A549 (cell line): ENCODE data around the gene RPAIN. TPM values are rescaled to one million over a fixed set of nuclear protein-coding genes. Genes with fewer than 3 reads are reported as not detected.

Source experiments
- ATAC-seq, 2 experiments: fragments of 200-7000 bp in 1 of 2; fragments of >200 bp in 1 of 2; cut with Nextera tagmentation in 1 of 2; cut with Tn5 transposase in 1 of 2; 3 replicates each; pipeline versions ENCODE4 v1.8.0 to v1.9.1; 2018 to 2020; ENCODE audit warnings: mild to moderate bottlenecking in 1 of 2, moderate library complexity in 1 of 2
- CTCF ChIA-PET: fragments of 300-600 bp; sonication (Branson Sonifier 250); formaldehyde crosslinking; extraction: SDS; loops from one replicate; lab custom pipeline; 2021; ENCODE audit warnings: antibody characterized with exemption, inconsistent platforms; lab: Yijun Ruan, JAX
- POLR2A ChIA-PET: fragments of 350-600 bp; formaldehyde crosslinking; extraction: SDS; loops from one replicate; lab custom pipeline; 2021; ENCODE audit warnings: antibody characterized with exemption, inconsistent platforms; lab: Yijun Ruan, JAX
- DNase-seq, 2 experiments: peaks; one replicate each; pipeline versions ENCODE4 v3.0.0 to v3.0.0-alpha.2; 2011 to 2016; ENCODE audit warnings: low read depth in 1 of 2, low spot score in 1 of 2
- FAIRE-seq: peaks from 2 replicates; lab custom pipeline; 2011; peaks lifted over from hg19 to GRCh38; lab: Jason Lieb, UNC
- H3K27ac ChIP-seq, 2 experiments: fragments of >200 bp; sonication (Bioruptor Twin); formaldehyde crosslinking; 3 replicates each; pipeline ENCODE4 v1.5.1; 2016 to 2017
- H3K4me1 ChIP-seq: fragments of >200 bp; sonication (Bioruptor Twin); formaldehyde crosslinking; 3 replicates; pipeline ENCODE4 v1.6.1; 2016
- H3K4me2 ChIP-seq: fragments of >200 bp; sonication (Bioruptor Twin); formaldehyde crosslinking; 3 replicates; pipeline ENCODE4 v1.6.1; 2016
- H3K4me3 ChIP-seq: fragments of >200 bp; sonication (Bioruptor Twin); formaldehyde crosslinking; 3 replicates; pipeline ENCODE4 v1.5.1; 2016
- H3K9me3 ChIP-seq: fragments of >200 bp; sonication (Bioruptor Twin); formaldehyde crosslinking; 3 replicates; pipeline ENCODE4 v1.6.1; 2016
- CBX8 ChIP-seq: fragments of 200-600 bp; sonication (generic); IDR thresholded peaks from 2 replicates; pipeline ENCODE4 v1.6.1; 2016
- CEBPB ChIP-seq, 2 experiments: fragments of >200 bp in 1 of 2; sonication (Bioruptor Twin) in 1 of 2; formaldehyde crosslinking in 1 of 2; IDR thresholded peaks; 2 replicates each; pipeline ENCODE4 v1.6.1; 2012 to 2016
- CHD2 ChIP-seq: fragments of 150-350 bp; IDR thresholded peaks from 2 replicates; pipeline ENCODE4 v1.6.1; 2014; ENCODE audit warnings: low read length; ENCODE audit not compliant: partially characterized antibody
- EP300 ChIP-seq, 2 experiments: fragments of >200 bp; sonication (Bioruptor Twin); formaldehyde crosslinking; IDR thresholded peaks; 2 replicates in 1 of 2; 3 replicates in 1 of 2; pipeline ENCODE4 v1.6.1; 2016 to 2017
- HDAC2 ChIP-seq: fragments of 200-600 bp; sonication (generic); IDR thresholded peaks from 2 replicates; pipeline ENCODE4 v1.6.1; 2016
- HOXB13 ChIP-seq: fragments of 250-450 bp; sonication (Bioruptor Pico); IDR thresholded peaks from 2 replicates; pipeline ENCODE4 v1.5.0; 2020; ENCODE audit warnings: low read depth, mild to moderate bottlenecking, moderate library complexity
- JUN ChIP-seq, 2 experiments: fragments of >200 bp; sonication (Bioruptor Twin); formaldehyde crosslinking; IDR thresholded peaks; 2 replicates in 1 of 2; 3 replicates in 1 of 2; pipeline ENCODE4 v1.6.1; 2016 to 2017
- KDM1A ChIP-seq: fragments of 200-600 bp; sonication (generic); IDR thresholded peaks from 2 replicates; pipeline ENCODE4 v1.6.1; 2016; ENCODE audit warnings: low read depth, mild to moderate bottlenecking
- MAFK ChIP-seq: fragments of 450-650 bp; IDR thresholded peaks from 2 replicates; pipeline ENCODE4 v1.6.1; 2014; ENCODE audit not compliant: partially characterized antibody
- MAZ ChIP-seq: fragments of 150-350 bp; IDR thresholded peaks from 2 replicates; pipeline ENCODE4 v1.6.1; 2014; ENCODE audit warnings: antibody characterized with exemption, low read depth, low read length, borderline replicate concordance
- POLR2AphosphoS2 ChIP-seq: conservative IDR thresholded peaks from 2 replicates; pipeline ENCODE4 v1.6.1; 2012; ENCODE audit warnings: low read length, improper control_type of control experiment, inconsistent platforms
- RARB ChIP-seq: fragments of 250-450 bp; sonication (Bioruptor Pico); IDR thresholded peaks from 2 replicates; pipeline ENCODE4 v1.8.0; 2021; ENCODE audit warnings: mild to moderate bottlenecking, moderate library complexity
- RNF2 ChIP-seq: fragments of 200-600 bp; sonication (generic); IDR thresholded peaks from 2 replicates; pipeline ENCODE4 v1.6.1; 2016; ENCODE audit warnings: low read depth, mild to moderate bottlenecking, antibody characterized with exemption, moderate library complexity, borderline replicate concordance
- SMC3 ChIP-seq: fragments of >200 bp; sonication (Bioruptor Twin); formaldehyde crosslinking; IDR thresholded peaks from 3 replicates; pipeline ENCODE4 v1.6.1; 2018; ENCODE audit warnings: inconsistent platforms
- ZFP36 ChIP-seq: fragments of 450-650 bp; IDR thresholded peaks from 2 replicates; pipeline ENCODE4 v1.6.1; 2014; ENCODE audit warnings: borderline replicate concordance; ENCODE audit not compliant: partially characterized antibody
- ZSCAN20 ChIP-seq: fragments of 250-450 bp; sonication (Bioruptor Pico); IDR thresholded peaks from 2 replicates; pipeline ENCODE4 v1.8.0; 2022; ENCODE audit warnings: mild to moderate bottlenecking, moderate library complexity
- whole genome bisulfite sequencing: methylation state at CpG from one replicate; pipeline ENCODE4 v1.1.6; 2017; ENCODE audit errors: missing lambda C conversion rate; 5-methylcytosine and 5-hydroxymethylcytosine counted together
- polyA plus RNA-seq, 4 experiments: library from polyadenylated mRNA; depleted of rRNA in 3 of 4; stranded (reverse); fragments of >200 nt; fragmentation: RNase III in 1 of 4; extraction: RNeasy Plus Mini Kit Qiagen cat#74134 plus additional on column Dnase treatment in 1 of 4; gene quantifications; 2 replicates in 3 of 4; 3 replicates in 1 of 4; pipeline ENCODE4 v1.2.3, GENCODE V29; 2011 to 2017
- TF ChIP-seq, protein P1 (sequence below): IDR thresholded peaks from 2 replicates; pipeline ENCODE4 v1.6.1; 2012
- TF ChIP-seq, protein P2 (sequence below): fragments of 200-600 bp; sonication (generic); IDR thresholded peaks from 2 replicates; pipeline ENCODE4 v1.6.1; 2016; ENCODE audit warnings: antibody characterized with exemption, mild to moderate bottlenecking, moderate library complexity
- TF ChIP-seq, protein P3 (sequence below): IDR thresholded peaks from 2 replicates; pipeline ENCODE4 v1.6.1; 2012
- TF ChIP-seq, protein P4 (sequence below): fragments of 450-650 bp; IDR thresholded peaks from 2 replicates; pipeline ENCODE4 v1.6.1; 2014; ENCODE audit warnings: antibody characterized with exemption

Gene RPAIN
- polyA plus RNA-seq, 2 of the 4 experiments (the other 2 are of a cell fraction), result 67.6 to 71.9 TPM

DNA sequence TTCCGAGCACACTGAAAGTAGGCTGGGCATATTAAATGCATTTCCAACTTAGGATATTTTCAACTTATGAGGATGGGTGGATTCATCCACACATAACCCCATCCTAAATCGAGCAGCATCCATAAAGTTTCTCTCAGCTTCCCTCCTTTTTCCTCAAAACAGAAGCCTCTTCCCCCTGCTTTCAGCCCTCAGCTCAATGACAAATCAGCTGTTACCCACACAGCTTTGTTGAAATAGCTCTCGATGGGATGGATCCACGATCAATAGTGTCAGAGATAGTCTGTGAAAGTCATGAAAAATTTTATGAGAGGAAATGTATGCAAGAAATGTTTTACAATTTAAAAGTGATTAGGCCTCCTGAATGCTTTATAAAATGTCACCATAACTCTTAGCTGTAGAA lies 46.3 kb downstream of the RPAIN start:
- H3K9me3 ChIP-seq, result no peaks in the 10 kb centered on the region
- H3K4me3 ChIP-seq, result no peak overlapping the region
- WGBS, result 86% methylated on average over 4 of the region's 4 CpGs
- TF ChIP-seq MAFK, result no peak
- TF ChIP-seq SMC3, result no peak
- TF ChIP-seq EP300 (IDR thresholded peaks at IDR 0.05), result no peak
- TF ChIP-seq, protein P1, sequence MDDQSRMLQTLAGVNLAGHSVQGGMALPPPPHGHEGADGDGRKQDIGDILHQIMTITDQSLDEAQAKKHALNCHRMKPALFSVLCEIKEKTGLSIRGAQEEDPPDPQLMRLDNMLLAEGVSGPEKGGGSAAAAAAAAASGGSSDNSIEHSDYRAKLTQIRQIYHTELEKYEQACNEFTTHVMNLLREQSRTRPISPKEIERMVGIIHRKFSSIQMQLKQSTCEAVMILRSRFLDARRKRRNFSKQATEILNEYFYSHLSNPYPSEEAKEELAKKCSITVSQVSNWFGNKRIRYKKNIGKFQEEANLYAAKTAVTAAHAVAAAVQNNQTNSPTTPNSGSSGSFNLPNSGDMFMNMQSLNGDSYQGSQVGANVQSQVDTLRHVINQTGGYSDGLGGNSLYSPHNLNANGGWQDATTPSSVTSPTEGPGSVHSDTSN, result no peak
- TF ChIP-seq MAZ, result no peak
- TF ChIP-seq RARB (CRISPR knock-in tag), result no peak
- no peak for TF ChIP-seq RNF2
- TF ChIP-seq CEBPB (IDR thresholded peaks at IDR 0.05), result no peak
- TF ChIP-seq ZFP36, result no peak
- no peak for TF ChIP-seq POLR2AphosphoS2
- TF ChIP-seq, protein P2, sequence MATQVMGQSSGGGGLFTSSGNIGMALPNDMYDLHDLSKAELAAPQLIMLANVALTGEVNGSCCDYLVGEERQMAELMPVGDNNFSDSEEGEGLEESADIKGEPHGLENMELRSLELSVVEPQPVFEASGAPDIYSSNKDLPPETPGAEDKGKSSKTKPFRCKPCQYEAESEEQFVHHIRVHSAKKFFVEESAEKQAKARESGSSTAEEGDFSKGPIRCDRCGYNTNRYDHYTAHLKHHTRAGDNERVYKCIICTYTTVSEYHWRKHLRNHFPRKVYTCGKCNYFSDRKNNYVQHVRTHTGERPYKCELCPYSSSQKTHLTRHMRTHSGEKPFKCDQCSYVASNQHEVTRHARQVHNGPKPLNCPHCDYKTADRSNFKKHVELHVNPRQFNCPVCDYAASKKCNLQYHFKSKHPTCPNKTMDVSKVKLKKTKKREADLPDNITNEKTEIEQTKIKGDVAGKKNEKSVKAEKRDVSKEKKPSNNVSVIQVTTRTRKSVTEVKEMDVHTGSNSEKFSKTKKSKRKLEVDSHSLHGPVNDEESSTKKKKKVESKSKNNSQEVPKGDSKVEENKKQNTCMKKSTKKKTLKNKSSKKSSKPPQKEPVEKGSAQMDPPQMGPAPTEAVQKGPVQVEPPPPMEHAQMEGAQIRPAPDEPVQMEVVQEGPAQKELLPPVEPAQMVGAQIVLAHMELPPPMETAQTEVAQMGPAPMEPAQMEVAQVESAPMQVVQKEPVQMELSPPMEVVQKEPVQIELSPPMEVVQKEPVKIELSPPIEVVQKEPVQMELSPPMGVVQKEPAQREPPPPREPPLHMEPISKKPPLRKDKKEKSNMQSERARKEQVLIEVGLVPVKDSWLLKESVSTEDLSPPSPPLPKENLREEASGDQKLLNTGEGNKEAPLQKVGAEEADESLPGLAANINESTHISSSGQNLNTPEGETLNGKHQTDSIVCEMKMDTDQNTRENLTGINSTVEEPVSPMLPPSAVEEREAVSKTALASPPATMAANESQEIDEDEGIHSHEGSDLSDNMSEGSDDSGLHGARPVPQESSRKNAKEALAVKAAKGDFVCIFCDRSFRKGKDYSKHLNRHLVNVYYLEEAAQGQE, result no peak
- TF ChIP-seq, protein P3, sequence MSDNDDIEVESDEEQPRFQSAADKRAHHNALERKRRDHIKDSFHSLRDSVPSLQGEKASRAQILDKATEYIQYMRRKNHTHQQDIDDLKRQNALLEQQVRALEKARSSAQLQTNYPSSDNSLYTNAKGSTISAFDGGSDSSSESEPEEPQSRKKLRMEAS, result no peak
- ChIA-PET CTCF (interaction anchor here (13.3 kb wide), 1 partner anchor 27 kb away, joined by 86 read pairs; the partner anchor contains the start of gene C1QBP), POLR2A (no interaction called here)
- DNase-seq, result no peak
- no peak for FAIRE-seq
- no peak overlapping the region for H3K27ac ChIP-seq
- ATAC-seq, result no peak
- H3K4me1 ChIP-seq, result peaks cover 9% of the 10 kb centered on the region; the same call in 2 of the 3 replicates
- H3K4me2 ChIP-seq, result peak overlapping the region; percentile 89

DNA sequence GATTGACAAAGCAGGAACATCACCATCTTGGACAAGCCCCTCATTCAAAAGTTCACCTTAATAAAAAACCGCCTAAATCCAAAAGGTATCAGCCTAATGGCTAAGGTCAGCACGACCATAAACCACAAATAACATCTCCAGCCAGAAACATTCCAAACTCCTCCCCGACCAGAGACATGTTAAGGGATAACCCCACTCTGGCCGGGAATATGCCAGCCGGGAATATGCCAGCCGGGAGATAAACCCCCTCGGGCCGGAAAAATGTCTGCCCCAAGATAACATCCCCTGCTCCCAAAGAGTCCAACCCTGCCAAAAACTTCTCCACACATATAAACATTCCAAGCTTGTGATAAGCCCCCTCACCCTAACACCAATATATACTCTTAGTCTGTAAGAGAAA lies 47.4 kb downstream of the RPAIN start:
- POLR2A ChIA-PET, result interaction anchor here (2.1 kb wide), 1 partner anchor 28 kb away, joined by 8 read pairs; the partner anchor contains the start of gene C1QBP
- peak overlapping the region; percentile 85 to 95; a peak in 5 of 6 replicates for H3K27ac ChIP-seq
- no peak for DNase-seq
- FAIRE-seq, result no peak
- no peaks in the 10 kb centered on the region for H3K9me3 ChIP-seq
- H3K4me2 ChIP-seq, result peak overlapping the region; percentile 89
- ATAC-seq, result no peak
- peaks cover 9% of the 10 kb centered on the region; the same call in 2 of the 3 replicates for H3K4me1 ChIP-seq
- H3K4me3 ChIP-seq, result peak overlapping the region; percentile 91
- 5% methylated on average over 8 of the region's 8 CpGs for WGBS
- CTCF ChIA-PET, result interaction anchor here (0.5 to 13.3 kb wide), 2 partner anchors 29 to 125 kb away, joined by 3 to 86 read pairs; partner anchors contain the start of gene C1QBP
- TF ChIP-seq ZSCAN20 (CRISPR knock-in tag) (no peak), HDAC2 (no peak), JUN (IDR thresholded peaks at IDR 0.05) (no peak), KDM1A (no peak), HOXB13 (CRISPR knock-in tag) (no peak), MAFK (no peak), CHD2 (no peak), CBX8 (no peak)
- TF ChIP-seq, protein P4, sequence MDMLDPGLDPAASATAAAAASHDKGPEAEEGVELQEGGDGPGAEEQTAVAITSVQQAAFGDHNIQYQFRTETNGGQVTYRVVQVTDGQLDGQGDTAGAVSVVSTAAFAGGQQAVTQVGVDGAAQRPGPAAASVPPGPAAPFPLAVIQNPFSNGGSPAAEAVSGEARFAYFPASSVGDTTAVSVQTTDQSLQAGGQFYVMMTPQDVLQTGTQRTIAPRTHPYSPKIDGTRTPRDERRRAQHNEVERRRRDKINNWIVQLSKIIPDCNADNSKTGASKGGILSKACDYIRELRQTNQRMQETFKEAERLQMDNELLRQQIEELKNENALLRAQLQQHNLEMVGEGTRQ, result no peak
